Endothelial cell of umbilical vein (primary cell): ENCODE measurements around the gene ADD2. TPM values are rescaled to one million over a fixed set of nuclear protein-coding genes. Genes with fewer than 3 reads are reported as not detected.

Source experiments
- BruUV-seq: library from RNA; stranded (reverse); fragments of 400-500 nt; replicated peaks from 2 replicates; lab custom pipeline; 2021; lab: Mats Ljungman, UMichigan
- CTCF ChIA-PET: fragments of 300-600, 350-600 bp; sonication (Branson Sonifier 250); formaldehyde crosslinking; loops from one replicate; lab custom pipeline; 2021; ENCODE audit warnings: antibody characterized with exemption, inconsistent platforms; lab: Charles Lee
- POLR2A ChIA-PET: fragments of 300-600, 350-600 bp; sonication (Branson Sonifier 250); formaldehyde crosslinking; loops from one replicate; lab custom pipeline; 2021; ENCODE audit warnings: antibody characterized with exemption, inconsistent platforms; lab: Charles Lee
- DNase-seq: peaks from one replicate; pipeline ENCODE4 v3.0.0-alpha.2; 2011; ENCODE audit warnings: low read depth, low spot score
- FAIRE-seq: peaks from 2 replicates; lab custom pipeline; 2011; peaks lifted over from hg19 to GRCh38; lab: Jason Lieb, UNC
- H2AFZ ChIP-seq: 2 replicates; pipeline ENCODE4 v1.6.0; 2012; ENCODE audit warnings: low read depth, low read length, control low read depth, inconsistent platforms
- H3K27ac ChIP-seq: 2 replicates; pipeline ENCODE4 v1.5.1; 2011; ENCODE audit warnings: low read depth, mild to moderate bottlenecking, control low read depth, low read length, moderate library complexity; ENCODE audit not compliant: insufficient read depth
- H3K27me3 ChIP-seq, 2 experiments: 2 replicates each; pipeline versions ENCODE4 v1.6.0 to v1.6.1; 2011; ENCODE audit warnings: low read length in 2 of 2, mixed read lengths in 1 of 2; ENCODE audit not compliant: control insufficient read depth in 2 of 2, insufficient read depth in 2 of 2
- H3K36me3 ChIP-seq, 2 experiments: 2 replicates in 1 of 2; 3 replicates in 1 of 2; pipeline ENCODE4 v1.5.1; 2011; ENCODE audit warnings: low read length in 2 of 2, mild to moderate bottlenecking in 1 of 2, moderate library complexity in 1 of 2; ENCODE audit not compliant: control insufficient read depth in 2 of 2, insufficient read depth in 2 of 2; ENCODE audit errors: extremely low read depth in 1 of 2
- H3K4me1 ChIP-seq: 3 replicates; pipeline ENCODE4 v1.5.1; 2011; ENCODE audit warnings: mild to moderate bottlenecking, low read length; ENCODE audit not compliant: control insufficient read depth, insufficient read depth; ENCODE audit errors: extremely low read depth
- H3K4me2 ChIP-seq: 2 replicates; pipeline ENCODE4 v1.6.1; 2011; ENCODE audit warnings: low read length, control low read depth, mixed read lengths; ENCODE audit not compliant: insufficient read depth
- H3K4me3 ChIP-seq, 3 experiments: fragments of 200-600 bp in 1 of 3; sonication (generic), shearing (Covaris generic) in 1 of 3; replicated peaks in 1 of 3; 2 replicates each; pipeline ENCODE4 v1.5.1; 2011 to 2016; ENCODE audit warnings: control low read depth in 3 of 3, low read length in 3 of 3, mild to moderate bottlenecking in 2 of 3, inconsistent platforms in 1 of 3, low read depth in 1 of 3, moderate library complexity in 1 of 3; ENCODE audit not compliant: insufficient read depth in 1 of 3
- H3K79me2 ChIP-seq: 2 replicates; pipeline ENCODE4 v1.6.0; 2012; ENCODE audit warnings: low read length, inconsistent platforms; ENCODE audit not compliant: control insufficient read depth, insufficient read depth
- H3K9ac ChIP-seq: replicated peaks from 2 replicates; pipeline ENCODE3; 2011; ENCODE audit warnings: low read length, control low read depth; ENCODE audit not compliant: insufficient read depth; ENCODE audit errors: extremely low read depth
- H3K9me1 ChIP-seq: replicated peaks from 3 replicates; pipeline ENCODE4 v1.6.0; 2011; ENCODE audit warnings: mild to moderate bottlenecking, low read length; ENCODE audit not compliant: control insufficient read depth, insufficient read depth; ENCODE audit errors: extremely low read depth
- H3K9me3 ChIP-seq: replicated peaks from 2 replicates; pipeline ENCODE4 v1.5.1; 2012; ENCODE audit warnings: low read length, inconsistent platforms; ENCODE audit not compliant: control insufficient read depth, insufficient read depth
- H4K20me1 ChIP-seq: replicated peaks from 2 replicates; pipeline ENCODE3; 2011; ENCODE audit warnings: mild to moderate bottlenecking, low read length; ENCODE audit not compliant: control insufficient read depth, insufficient read depth; ENCODE audit errors: extremely low read depth
- CTCF ChIP-seq, 2 donors: IDR thresholded peaks; 1 replicate in 1 of 2; 2 replicates in 1 of 2; pipeline ENCODE4 v1.5.1; 2011; ENCODE audit warnings: low read length in 2 of 2, mild to moderate bottlenecking in 2 of 2, moderate library complexity in 2 of 2, control low read depth in 1 of 2, inconsistent platforms in 1 of 2, low read depth in 1 of 2; ENCODE audit not compliant: insufficient read depth in 1 of 2; ENCODE audit errors: extremely low read depth in 1 of 2
- EZH2 ChIP-seq: IDR thresholded peaks from 2 replicates; pipeline ENCODE4 v1.6.1; 2012; ENCODE audit warnings: borderline replicate concordance, low read depth, mild to moderate bottlenecking, moderate library complexity, low read length, inconsistent platforms; ENCODE audit not compliant: severe bottlenecking
- FOS ChIP-seq: IDR thresholded peaks from 2 replicates; pipeline ENCODE4 v1.6.1; 2011; ENCODE audit warnings: mild to moderate bottlenecking, low read length, moderate library complexity, borderline replicate concordance; ENCODE audit not compliant: insufficient read depth
- GATA2 ChIP-seq: IDR thresholded peaks from 2 replicates; pipeline ENCODE4 v1.7.0; 2011; ENCODE audit warnings: low read depth, mild to moderate bottlenecking, moderate library complexity, mixed read lengths, low read length; ENCODE audit not compliant: insufficient read length, insufficient read depth
- JUN ChIP-seq: IDR thresholded peaks from 2 replicates; pipeline ENCODE4 v1.6.1; 2011; ENCODE audit warnings: borderline replicate concordance, low read depth; ENCODE audit not compliant: insufficient read length, insufficient read depth
- MAX ChIP-seq: IDR thresholded peaks from 2 replicates; pipeline ENCODE4 v1.6.1; 2011; ENCODE audit not compliant: insufficient read depth, insufficient read length
- MYC ChIP-seq: IDR thresholded peaks from one replicate; pipeline ENCODE4 v1.6.1; 2011; ENCODE audit warnings: mild to moderate bottlenecking, low read depth, low read length
- POLR2A ChIP-seq: IDR thresholded peaks from 2 replicates; pipeline ENCODE4 v1.6.1; 2012; ENCODE audit warnings: low read depth, mild to moderate bottlenecking, control low read depth, low read length
- POLR2AphosphoS5 ChIP-seq: IDR thresholded peaks from 2 replicates; pipeline ENCODE4 v1.6.1; 2012; ENCODE audit warnings: low read depth, mild to moderate bottlenecking, control low read depth, low read length, moderate library complexity; ENCODE audit not compliant: insufficient read depth
- dilution Hi-C: fragments of 300-500 bp; cut with MboI; formaldehyde crosslinking; loops from one replicate; pipeline ENCODE4 v1.15.0; 2019; ENCODE audit warnings: low sequenced_read_pairs; ENCODE audit not compliant: extremely low pct_ligation_motif_present
- intact Hi-C: fragments of 100-400 bp; cut with micrococcal nuclease; formaldehyde crosslinking; loops from one replicate; pipeline ENCODE4 v1.10.0; 2022
- polyA plus RNA-seq, 4 experiments: library from polyadenylated mRNA; depleted of rRNA in 3 of 4; stranded (reverse) in 3 of 4; unstranded in 1 of 4; fragments of >200 nt; gene quantifications; 2 replicates each; pipeline versions ENCODE4 v1.2.1 to v1.2.3, GENCODE V29; 2011 to 2012; ENCODE audit warnings: missing spikeins in 1 of 4
- total RNA-seq: library from RNA; stranded (reverse); gene quantifications from 2 replicates; pipeline ENCODE4 v1.2.3, GENCODE V29; 2021

The ADD2 gene
- total and polyA plus RNA-seq, 2 donors (not counting 3 experiments of a cell fraction or from before 2014, with no cell fraction given), result 0.17 TPM; not detected in 1

GRCh38 chr2:70613521-70613920, 154.5 kb downstream of the ADD2 start:
- Histone ChIP-seq H3K27me3 (peaks cover 4 to 10% of the 10 kb centered on the region in 2 experiments), H4K20me1 (no peaks in the 10 kb centered on the region), H3K36me3 (no peaks in the 10 kb centered on the region), H3K9me3 (no peaks in the 10 kb centered on the region), H3K4me3 (no peak overlapping the region), H3K4me2 (no peak overlapping the region), H3K9ac (no peak overlapping the region), H3K79me2 (no peaks in the 10 kb centered on the region), H2AFZ (no peak overlapping the region), H3K9me1 (no peaks in the 10 kb centered on the region), H3K4me1 (no peaks in the 10 kb centered on the region), H3K27ac (no peak overlapping the region)
- dilution Hi-C loops (no loop called here), intact Hi-C loops (no loop called here)
- no peak for FAIRE-seq
- TF ChIP-seq EZH2, result no peak
- TF ChIP-seq MAX, result no peak
- TF ChIP-seq POLR2AphosphoS5, result no peak
- TF ChIP-seq FOS, result no peak
- TF ChIP-seq CTCF (IDR thresholded peaks at IDR 0.05; ENCODE audit: extremely low read depth in 1 of 2, insufficient read depth in 1 of 2, low read depth in 1 of 2, low read length in 2 of 2), result no peak
- no peak for TF ChIP-seq POLR2A
- no peak for TF ChIP-seq MYC
- no peak for TF ChIP-seq JUN
- TF ChIP-seq GATA2, result no peak
- no TSS peak for BruUV-seq
- ChIA-PET POLR2A (no interaction called here), CTCF (interaction anchor here (1.1 kb wide), 1 partner anchor 9 kb away, joined by 3 read pairs; no protein-coding TSS in a partner anchor)
- DNase-seq, result no peak
